Stomach (tissue), 9 donors: ENCODE measurements around the gene ESPL1. TPM values are rescaled to one million over a fixed set of nuclear protein-coding genes. Genes with fewer than 3 reads are reported as not detected.

Source experiments
- DNase-seq, 2 donors: peaks; one replicate each; pipeline versions ENCODE4 v3.0.0 to v3.0.0-alpha.2; 2013 to 2019
- H3K27ac ChIP-seq, 5 donors: fragments of 200-600 bp in 4 of 5; sonication (generic) in 4 of 5; one replicate each; pipeline ENCODE4 v1.5.1; 2013 to 2019; ENCODE audit warnings: mild to moderate bottlenecking in 1 of 5, moderate library complexity in 1 of 5
- H3K27me3 ChIP-seq, 3 donors: fragments of 200-600 bp; sonication (generic); one replicate each; pipeline ENCODE4 v1.5.1; 2017 to 2019; ENCODE audit warnings: mixed run types in 1 of 3
- H3K36me3 ChIP-seq, 4 donors: fragments of 200-600 bp; sonication (generic); 1 replicate in 3 of 4; 2 replicates in 1 of 4; pipeline ENCODE4 v1.5.1; 2016 to 2019
- H3K4me1 ChIP-seq, 4 donors: fragments of 200-600 bp; sonication (generic); one replicate each; pipeline ENCODE4 v1.5.1; 2016 to 2019
- H3K4me3 ChIP-seq, 4 donors: fragments of 200-600 bp; sonication (generic) in 3 of 4; one replicate each; pipeline ENCODE4 v1.5.1; 2016 to 2019; ENCODE audit warnings: mild to moderate bottlenecking in 1 of 4
- H3K9me3 ChIP-seq, 4 donors: fragments of 200-600 bp; sonication (generic); one replicate each; pipeline ENCODE4 v1.5.1; 2016 to 2019
- EP300 ChIP-seq: sonication (generic); formaldehyde crosslinking; IDR thresholded peaks from one replicate; pipeline ENCODE4 v1.6.1; 2017; ENCODE audit warnings: antibody characterized with exemption
- POLR2A ChIP-seq, 4 donors: fragments of 450-650 bp; IDR thresholded peaks; one replicate each; pipeline ENCODE4 v1.6.1; 2016; ENCODE audit warnings: antibody characterized with exemption in 4 of 4, control low read depth in 2 of 4, mild to moderate bottlenecking in 1 of 4, moderate library complexity in 1 of 4
- POLR2AphosphoS5 ChIP-seq, 3 donors: sonication (generic); formaldehyde crosslinking; IDR thresholded peaks; one replicate each; pipeline ENCODE4 v1.6.1; 2016; ENCODE audit warnings: antibody characterized with exemption in 3 of 3
- WGBS, 5 donors: extraction: QIAGEN DNeasy Blood & Tissue Kit in 3 of 5; methylation state at CpG; one replicate each; pipeline versions ENCODE4 v1.1.5 to v1.1.7; 2013 to 2018; 5-methylcytosine and 5-hydroxymethylcytosine counted together
- intact Hi-C: fragments of 100-400 bp; cut with DNase I; formaldehyde crosslinking; loops from one replicate; pipeline ENCODE4 v1.15.1; 2023; ENCODE audit warnings: low total_unique reads
- polyA plus RNA-seq, 3 donors: library from polyadenylated mRNA; stranded (reverse); fragments of 200-250 nt; gene quantifications; one replicate each; pipeline ENCODE4 v1.2.3, GENCODE V29; 2013
- total RNA-seq, 5 donors: library from RNA; depleted of rRNA; stranded (reverse); fragments of >200 nt; gene quantifications; one replicate each; pipeline versions ENCODE4 v1.1.0 to v1.2.3, GENCODE V29; 2014 to 2016
- TF ChIP-seq, protein P1 (sequence below), 7 experiments: fragments of 450-650 bp in 4 of 7; fragments of 200-600 bp in 3 of 7; sonication (generic) in 3 of 7; IDR thresholded peaks; one replicate each; pipeline ENCODE4 v1.5.1; 2016 to 2019; ENCODE audit warnings: antibody characterized with exemption in 7 of 7, control low read depth in 2 of 7, mild to moderate bottlenecking in 1 of 7
- donor health status: healthy with polysubstance abuse.
- donor health status: Bipolar disorder and iron deficiency.
- donor health status: healthy.

ESPL1 gene
- total and polyA plus RNA-seq, 8 donors, result 0.15 to 43.2 (median 5.3) TPM

GRCh38 chr12:53274445-53274844 is 6.3 kb downstream of the ESPL1 start:
- no peak overlapping the region for H3K4me3 ChIP-seq
- 90 to 99% (median 97%) methylated on average over 5 of the region's 5 CpGs for WGBS, 5 donors
- TF ChIP-seq POLR2AphosphoS5 (IDR thresholded peaks at IDR 0.05), result no peak
- TF ChIP-seq EP300, result no peak
- TF ChIP-seq, protein P1, sequence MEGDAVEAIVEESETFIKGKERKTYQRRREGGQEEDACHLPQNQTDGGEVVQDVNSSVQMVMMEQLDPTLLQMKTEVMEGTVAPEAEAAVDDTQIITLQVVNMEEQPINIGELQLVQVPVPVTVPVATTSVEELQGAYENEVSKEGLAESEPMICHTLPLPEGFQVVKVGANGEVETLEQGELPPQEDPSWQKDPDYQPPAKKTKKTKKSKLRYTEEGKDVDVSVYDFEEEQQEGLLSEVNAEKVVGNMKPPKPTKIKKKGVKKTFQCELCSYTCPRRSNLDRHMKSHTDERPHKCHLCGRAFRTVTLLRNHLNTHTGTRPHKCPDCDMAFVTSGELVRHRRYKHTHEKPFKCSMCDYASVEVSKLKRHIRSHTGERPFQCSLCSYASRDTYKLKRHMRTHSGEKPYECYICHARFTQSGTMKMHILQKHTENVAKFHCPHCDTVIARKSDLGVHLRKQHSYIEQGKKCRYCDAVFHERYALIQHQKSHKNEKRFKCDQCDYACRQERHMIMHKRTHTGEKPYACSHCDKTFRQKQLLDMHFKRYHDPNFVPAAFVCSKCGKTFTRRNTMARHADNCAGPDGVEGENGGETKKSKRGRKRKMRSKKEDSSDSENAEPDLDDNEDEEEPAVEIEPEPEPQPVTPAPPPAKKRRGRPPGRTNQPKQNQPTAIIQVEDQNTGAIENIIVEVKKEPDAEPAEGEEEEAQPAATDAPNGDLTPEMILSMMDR (IDR thresholded peaks at IDR 0.05), result no peak
- no peak for TF ChIP-seq POLR2A (IDR thresholded peaks at IDR 0.05)
- H3K4me1 ChIP-seq, result peaks cover 0 to 8% (median 0%) of the 10 kb centered on the region in 4 donors
- no peaks in the 10 kb centered on the region for H3K27me3 ChIP-seq
- H3K36me3 ChIP-seq, result peaks cover 0 to 15% (median 0%) of the 10 kb centered on the region in 4 donors
- intact Hi-C loops, result no loop called here
- no peak for DNase-seq
- H3K27ac ChIP-seq, result no peak overlapping the region
- no peaks in the 10 kb centered on the region for H3K9me3 ChIP-seq

DNA sequence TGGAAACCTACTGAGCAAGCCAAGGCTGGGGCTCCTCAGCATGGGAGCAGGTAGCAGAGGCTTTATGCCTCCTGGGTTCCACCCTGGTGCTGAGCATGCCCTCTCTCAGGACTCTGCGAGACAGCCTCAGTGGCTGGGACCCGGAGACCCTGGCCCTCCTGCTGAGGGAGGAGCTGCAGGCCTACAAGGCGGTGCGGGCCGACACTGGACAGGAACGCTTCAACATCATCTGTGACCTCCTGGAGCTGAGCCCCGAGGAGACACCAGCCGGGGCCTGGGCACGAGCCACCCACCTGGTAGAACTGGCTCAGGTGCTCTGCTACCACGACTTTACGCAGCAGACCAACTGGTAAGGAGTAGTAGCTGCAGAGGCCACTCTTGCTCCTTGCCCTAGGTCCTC is 8.4 kb downstream of the ESPL1 start:
- Histone ChIP-seq H3K4me1 (no peaks in the 10 kb centered on the region), H3K36me3 (peaks cover 0 to 23% (median 0%) of the 10 kb centered on the region in 4 donors), H3K27me3 (no peaks in the 10 kb centered on the region), H3K9me3 (no peaks in the 10 kb centered on the region), H3K4me3 (no peak overlapping the region), H3K27ac (no peak overlapping the region)
- no peak for TF ChIP-seq POLR2A (IDR thresholded peaks at IDR 0.05)
- TF ChIP-seq, protein P1 (IDR thresholded peaks at IDR 0.05), result no peak
- TF ChIP-seq EP300, result no peak
- no peak for TF ChIP-seq POLR2AphosphoS5 (IDR thresholded peaks at IDR 0.05)
- intact Hi-C loops, result no loop called here
- WGBS, 5 donors, result 90 to 99% (median 95%) methylated on average over 6 to 11 of the region's 11 CpGs
- no peak for DNase-seq

GRCh38 chr12:53277981-53278380 is 9.9 kb downstream of the ESPL1 start:
- Histone ChIP-seq H3K27ac (no peak overlapping the region), H3K36me3 (peaks cover 0 to 38% (median 0%) of the 10 kb centered on the region in 4 donors), H3K9me3 (no peaks in the 10 kb centered on the region), H3K27me3 (no peaks in the 10 kb centered on the region), H3K4me1 (no peaks in the 10 kb centered on the region), H3K4me3 (no peak overlapping the region)
- DNase-seq, result peak in 1 of 2 donors; percentile 40
- no peak for TF ChIP-seq POLR2AphosphoS5 (IDR thresholded peaks at IDR 0.05)
- TF ChIP-seq EP300, result no peak
- TF ChIP-seq, protein P1 (IDR thresholded peaks at IDR 0.05), result no peak
- TF ChIP-seq POLR2A (IDR thresholded peaks at IDR 0.05), result no peak
- WGBS, 5 donors, result 63 to 92% (median 72%) methylated on average over 9 of the region's 9 CpGs
- intact Hi-C loops, result no loop called here

- intact Hi-C loops, result no loop called here
- TF ChIP-seq POLR2A (IDR thresholded peaks at IDR 0.05), result no peak
- TF ChIP-seq EP300, result no peak
- TF ChIP-seq POLR2AphosphoS5 (IDR thresholded peaks at IDR 0.05), result no peak
- TF ChIP-seq, protein P1 (IDR thresholded peaks at IDR 0.05), result no peak
- Histone ChIP-seq H3K4me1 (no peaks in the 10 kb centered on the region), H3K27ac (no peak overlapping the region), H3K27me3 (no peaks in the 10 kb centered on the region), H3K9me3 (no peaks in the 10 kb centered on the region), H3K4me3 (no peak overlapping the region), H3K36me3 (peaks cover 0 to 45% (median 0%) of the 10 kb centered on the region in 4 donors)
- DNase-seq, result no peak
- WGBS, 5 donors, result 71 to 100% (median 84%) methylated on average over 2 to 3 of the region's 3 CpGs
Observed at GRCh38 chr12:53279283-53279869, 11.3 kb downstream of the ESPL1 start.
